GM19467 (cell line): ENCODE results near the gene MICAL1.

Experiments used
- ATAC-seq: cut with Tn5 transposase; IDR thresholded peaks from one replicate; pipeline ENCODE4 v1.9.1; 2021; ENCODE audit warnings: mild to moderate bottlenecking, moderate library complexity; ENCODE audit not compliant: unreplicated experiment

Gene MICAL1

DNA sequence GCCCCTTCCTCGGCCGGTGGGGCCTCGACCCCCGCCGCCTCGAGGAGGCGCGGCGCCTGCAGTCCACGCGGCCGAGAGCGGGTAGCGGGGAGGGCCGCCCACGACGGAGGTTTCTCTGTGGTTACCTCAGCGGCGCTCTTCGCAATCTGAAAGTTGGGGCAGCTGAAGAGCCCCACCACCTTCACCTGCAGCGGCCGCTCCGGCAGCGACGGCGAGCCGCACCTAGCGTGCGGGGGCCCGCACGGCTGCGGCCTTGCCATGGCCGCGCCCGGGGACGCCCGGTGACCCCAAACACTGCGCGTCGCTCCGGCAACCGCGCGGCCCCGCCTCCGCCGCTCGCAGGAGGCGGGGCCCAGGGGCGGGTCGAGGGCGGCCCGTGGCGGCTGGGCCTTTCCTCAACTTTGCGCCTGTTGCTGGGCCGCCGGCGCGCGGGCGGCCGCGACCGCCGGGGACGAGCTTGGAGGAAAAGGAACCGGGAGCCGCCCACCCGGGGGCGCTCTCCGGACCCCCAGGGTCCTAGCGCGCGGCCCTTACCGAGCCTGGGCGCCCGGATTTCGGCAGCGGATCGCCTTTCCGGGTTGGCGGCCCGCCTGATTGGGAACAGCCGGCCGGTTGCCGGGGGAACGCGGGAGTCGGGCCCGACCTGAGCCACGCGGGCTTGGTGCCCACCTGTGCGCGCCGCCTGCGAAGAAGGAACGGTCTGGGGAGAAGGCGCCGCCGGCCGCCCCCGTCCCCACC lies 15.1 kb downstream of the MICAL1 start, which contains the start of the genes PPIL6 and SMPD2:
Gene PPIL6 (minus strand): TSS at position 298 of the 738 bp plus-strand sequence. CDS start 38 bp downstream, at position 260.
Gene SMPD2 (plus strand): TSS at position 394 of the 738 bp plus-strand sequence. CDS start 398 bp downstream, outside the sequence.
- ATAC-seq, result peak; percentile 89

DNA sequence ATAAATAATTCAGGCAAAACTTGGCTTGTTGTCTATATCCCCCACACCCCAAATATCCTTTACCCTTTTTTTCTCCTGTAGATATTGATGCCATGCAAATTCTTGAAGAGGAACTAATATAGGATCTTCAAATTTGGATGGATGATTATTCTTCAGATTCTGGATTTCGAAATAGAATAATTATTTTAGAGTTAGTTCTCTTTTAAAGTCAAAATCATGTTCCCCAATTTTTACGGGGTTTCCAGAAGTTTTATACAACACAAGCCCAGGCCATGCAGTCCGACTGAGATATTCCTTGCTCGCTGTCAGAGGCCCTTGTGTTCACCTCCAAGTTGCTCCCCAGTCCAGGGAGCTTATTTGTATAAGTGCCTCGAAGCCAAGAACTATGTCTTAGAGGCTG lies 19.5 kb downstream of the MICAL1 start:
- ATAC-seq, result no peak

DNA sequence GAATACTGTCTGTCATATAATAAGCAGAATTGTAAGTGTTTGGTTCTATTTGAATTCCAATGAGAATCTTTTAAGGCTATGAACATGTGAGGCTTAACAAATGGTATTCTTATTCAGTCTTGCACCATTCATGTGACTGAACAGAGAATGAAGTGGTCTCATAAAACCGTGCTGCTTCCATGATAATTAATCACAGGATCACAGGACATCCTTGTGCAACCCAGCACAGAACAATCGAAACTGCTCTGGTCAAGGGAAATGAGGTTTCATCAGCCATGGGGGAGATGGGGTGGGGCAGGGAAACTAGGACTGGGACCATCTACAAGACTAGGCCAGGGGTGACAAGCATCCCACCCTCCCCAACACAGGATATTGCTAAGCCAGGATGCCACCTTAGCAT lies 21.1 kb downstream of the MICAL1 start:
- no peak for ATAC-seq

DNA sequence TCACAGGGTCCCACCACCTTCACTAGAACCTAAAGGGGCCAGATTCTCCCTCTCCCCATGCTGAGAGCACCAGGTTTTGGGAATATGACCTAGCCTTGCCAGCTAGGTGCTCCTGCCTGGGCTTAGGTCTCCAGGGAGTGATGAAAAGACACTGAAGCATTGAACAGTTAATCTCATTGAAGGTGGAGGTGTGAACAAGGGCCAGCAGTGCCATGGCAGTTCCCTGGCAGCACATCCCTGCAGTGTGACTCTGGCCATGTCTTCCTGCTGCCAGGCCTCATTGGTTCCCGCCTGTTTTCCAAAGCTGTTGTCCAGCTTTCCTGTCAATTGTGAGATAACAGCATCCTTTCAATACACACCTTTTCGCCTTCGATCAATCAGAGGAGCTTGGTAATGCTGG lies 26.1 kb downstream of the MICAL1 start:
- ATAC-seq, result no peak

DNA sequence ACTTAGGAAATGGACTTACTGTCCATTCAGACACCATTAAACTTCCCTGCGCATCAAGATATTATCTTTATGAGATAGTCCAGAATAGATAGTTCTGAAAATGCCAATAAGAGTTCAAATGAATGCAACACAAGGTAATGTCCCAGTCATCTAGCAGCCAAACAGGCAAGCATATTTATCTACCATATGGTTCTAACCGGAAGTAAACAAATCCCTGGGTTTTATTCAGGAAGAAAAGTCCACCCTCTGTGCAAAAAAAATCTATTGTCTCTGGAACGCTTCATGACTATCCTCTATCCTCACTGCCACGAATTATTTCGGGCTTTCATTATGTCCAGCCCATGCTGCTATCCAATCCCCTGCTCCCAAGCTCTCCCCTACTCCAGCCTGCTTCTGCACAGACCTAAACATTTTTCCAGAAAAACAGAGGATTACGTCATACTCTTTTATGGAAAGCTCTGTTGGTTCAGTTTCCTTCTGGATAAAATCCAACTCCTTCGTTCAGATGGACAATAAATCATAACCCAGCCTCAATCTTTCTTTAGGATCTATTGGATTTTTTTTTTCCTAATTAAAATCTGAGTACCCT lies 26.6 kb downstream of the MICAL1 start:
- no peak for ATAC-seq

DNA sequence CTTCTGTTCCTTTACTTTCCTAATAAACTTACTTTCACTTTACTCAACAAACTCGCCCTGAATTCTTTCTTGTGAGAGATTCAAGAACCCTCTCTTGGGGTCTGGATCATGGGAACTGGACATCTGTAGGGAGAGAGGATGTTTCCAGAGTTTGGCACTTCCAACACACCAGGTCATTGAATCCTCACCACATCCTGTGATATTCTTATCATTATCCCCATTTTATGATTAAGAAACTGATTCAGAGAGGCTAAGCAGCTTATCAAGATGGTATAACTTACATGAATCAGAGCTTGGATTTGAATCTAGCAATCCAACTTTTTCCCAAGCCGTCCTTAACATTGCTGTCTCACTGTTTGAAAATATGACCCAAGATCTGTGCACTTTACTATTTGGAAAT lies 30.6 kb downstream of the MICAL1 start:
- no peak for ATAC-seq

DNA sequence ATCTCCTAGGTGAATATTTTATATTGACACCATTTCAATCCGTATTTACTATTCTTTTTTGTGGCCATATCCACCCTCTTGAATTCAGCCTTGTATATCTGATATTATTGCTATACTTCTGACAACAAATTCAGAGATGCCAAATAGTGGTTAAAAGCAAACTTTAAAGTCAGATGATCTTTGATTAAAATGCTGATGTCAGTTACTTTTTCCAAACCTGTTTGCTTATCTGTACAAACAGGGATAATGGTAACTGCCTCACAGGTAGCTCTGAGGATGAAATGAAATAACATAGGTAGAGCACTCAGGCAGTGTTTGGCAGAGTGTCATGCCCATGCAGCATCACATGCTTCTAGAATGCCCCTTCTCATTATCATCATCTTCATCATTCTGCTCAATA lies 34.4 kb downstream of the MICAL1 start:
- ATAC-seq, result no peak

DNA sequence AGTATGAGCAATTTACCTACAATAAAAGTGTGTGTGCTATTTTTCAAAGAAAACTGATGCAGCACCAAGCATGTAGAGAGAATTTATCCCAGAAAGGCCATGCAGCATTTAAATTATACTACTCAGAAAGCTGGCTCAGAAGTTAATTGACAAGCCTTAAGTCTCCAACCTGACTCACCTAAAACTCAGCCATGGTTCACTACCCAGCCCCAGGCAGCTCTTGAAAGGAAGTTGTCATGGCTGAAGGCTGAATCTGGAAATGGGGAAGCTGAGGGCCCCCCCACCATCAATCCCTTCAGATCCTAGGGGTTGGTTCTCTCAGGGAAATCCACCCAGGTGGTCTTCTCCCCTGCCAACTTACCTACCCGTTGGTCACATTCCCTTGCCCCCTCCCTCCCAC lies 34.8 kb downstream of the MICAL1 start:
- ATAC-seq, result no peak

DNA sequence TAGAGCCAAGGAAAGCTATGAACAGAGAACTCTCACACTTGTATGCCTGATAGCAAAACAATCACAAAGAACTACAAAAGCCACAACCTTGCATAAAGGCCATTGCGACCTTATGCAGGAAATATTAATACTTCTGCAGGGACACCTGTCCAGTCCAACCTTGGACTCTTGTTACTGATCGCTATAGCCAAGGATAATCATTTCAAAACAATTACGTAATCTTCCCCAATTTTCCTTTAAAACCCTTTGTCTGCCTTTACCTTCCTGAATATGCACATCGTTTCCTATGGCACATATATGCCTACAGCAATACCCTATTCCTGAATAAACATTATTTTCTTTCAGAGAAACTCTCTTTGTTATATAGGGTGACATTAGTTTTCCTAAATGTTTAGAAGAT lies 37.9 kb downstream of the MICAL1 start:
- no peak for ATAC-seq

DNA sequence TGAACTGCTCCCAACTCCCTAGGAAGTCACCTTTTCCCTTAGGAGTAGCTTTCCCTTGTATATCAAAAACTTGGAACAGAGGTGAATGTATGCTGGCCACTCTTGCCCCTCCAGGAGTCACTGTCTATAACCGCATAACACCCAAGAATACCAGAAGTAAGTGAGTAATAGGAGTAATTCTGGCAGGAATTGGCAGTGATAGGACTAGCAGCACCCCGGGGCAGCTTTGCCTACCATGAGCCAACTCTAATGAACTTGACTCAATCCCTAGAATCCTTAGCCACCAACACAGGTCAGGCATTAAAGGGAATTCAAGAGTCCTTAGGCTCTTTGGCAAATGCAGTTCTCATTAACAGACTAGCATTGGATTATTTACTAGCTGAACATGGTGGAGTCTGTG lies 44.5 kb downstream of the MICAL1 start:
- no peak for ATAC-seq

DNA sequence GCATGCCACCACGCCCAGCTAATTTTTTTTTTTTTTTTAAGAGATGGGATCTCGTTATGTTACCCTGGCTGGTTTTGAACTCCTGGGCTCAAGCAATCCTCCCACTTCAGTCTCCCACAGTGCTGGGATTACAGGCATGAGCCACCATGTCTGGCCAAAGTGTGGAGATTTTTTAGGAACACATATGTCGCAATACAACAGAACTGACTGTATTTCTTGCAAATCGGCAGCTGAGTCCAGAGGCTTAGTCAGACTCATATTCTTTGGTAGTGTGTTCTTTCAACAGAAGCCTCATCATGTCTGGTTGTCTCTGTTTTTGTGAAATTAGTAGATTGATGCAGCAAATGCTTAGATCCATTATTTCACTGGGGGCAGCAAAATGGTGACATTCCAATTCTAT lies 49.4 kb downstream of the MICAL1 start:
- ATAC-seq, result no peak

DNA sequence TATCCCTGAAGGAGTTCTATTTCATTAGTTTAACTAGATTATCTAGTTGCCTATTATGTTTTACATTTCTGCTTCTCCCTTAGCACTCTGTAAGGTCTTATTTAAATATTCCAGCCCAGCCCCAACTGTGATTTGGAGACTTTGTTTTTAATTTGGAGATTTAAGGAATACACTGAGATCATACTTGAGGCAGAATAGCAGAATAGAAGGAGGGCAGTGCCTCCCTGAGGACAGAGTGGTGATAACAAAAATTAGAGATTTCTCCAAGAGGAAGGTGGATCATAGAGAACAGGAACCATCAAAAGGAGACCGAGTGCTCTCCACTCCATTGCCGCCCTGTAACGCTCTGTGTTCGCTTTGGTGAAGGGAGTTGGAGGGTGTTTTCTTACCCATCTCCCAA lies 58.6 kb downstream of the MICAL1 start:
- ATAC-seq, result no peak

DNA sequence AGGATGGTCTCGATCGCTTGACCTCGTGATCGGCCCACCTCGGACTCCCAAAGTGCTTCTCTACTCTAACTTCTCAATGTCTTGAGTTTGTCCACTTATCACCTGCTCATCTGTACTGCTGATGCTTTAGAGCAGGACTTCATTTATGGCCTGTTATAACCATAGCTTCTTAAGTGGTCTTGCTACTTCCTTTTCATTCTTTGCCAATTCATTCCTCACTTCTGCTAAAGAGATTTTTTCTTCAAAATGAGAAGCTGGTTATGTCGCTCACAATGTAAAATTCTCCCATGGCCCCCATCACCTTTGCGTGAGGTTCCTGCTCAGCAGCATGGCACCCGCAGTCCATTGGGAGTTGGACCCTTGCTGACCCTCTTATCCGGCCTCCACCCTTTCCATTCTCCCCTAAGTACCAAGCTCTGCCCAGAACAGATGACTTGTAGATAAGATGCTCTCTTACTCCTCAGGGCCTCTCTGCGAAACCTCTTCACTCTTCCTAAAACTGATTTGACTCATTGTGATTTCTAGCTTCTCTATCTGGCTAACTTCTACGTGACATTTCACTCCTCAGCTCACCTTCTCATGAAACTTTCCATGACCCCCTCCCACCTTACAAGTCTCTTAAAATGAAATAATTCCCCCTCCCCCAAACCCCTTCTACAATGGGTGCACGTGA lies 59.4 kb downstream of the MICAL1 start:
- ATAC-seq, result no peak
